RWPE1 (cell line): ENCODE results near the gene ANTXR1.
"Not testable (repeated sequence)": the region's sequence is repeated elsewhere in the genome, so short reads cannot be mapped to it uniquely, and the experiment has no call there.

Experiments used
- CTCF ChIA-PET: fragments of 350-600 bp; sonication (Branson Sonifier 250); formaldehyde crosslinking; extraction: SDS; loops from one replicate; lab custom pipeline; 2021; lab: Yijun Ruan, JAX
- POLR2A ChIA-PET: fragments of 400-600 bp; formaldehyde crosslinking; extraction: SDS; loops from one replicate; lab custom pipeline; 2020; ENCODE audit warnings: antibody characterized with exemption; ENCODE audit not compliant: low non-redundant PET; lab: Yijun Ruan, JAX
- DNase-seq: peaks from one replicate; pipeline ENCODE4 v3.0.0; 2012; ENCODE audit warnings: low spot score
- H3K27ac ChIP-seq: fragments of 450-650 bp; 2 replicates; pipeline ENCODE4 v1.5.1; 2017
- TF ChIP-seq, protein P1 (sequence below): fragments of 450-650 bp; conservative IDR thresholded peaks from 2 replicates; pipeline ENCODE4 v1.5.1; 2017; ENCODE audit warnings: low read depth, mild to moderate bottlenecking

ANTXR1 gene

GRCh38 chr2:69231612-69232277, 218.8 kb downstream of the ANTXR1 start:
- ChIA-PET CTCF (no interaction called here), POLR2A (no interaction called here)
- H3K27ac ChIP-seq = no peak overlapping the region
- TF ChIP-seq, protein P1, sequence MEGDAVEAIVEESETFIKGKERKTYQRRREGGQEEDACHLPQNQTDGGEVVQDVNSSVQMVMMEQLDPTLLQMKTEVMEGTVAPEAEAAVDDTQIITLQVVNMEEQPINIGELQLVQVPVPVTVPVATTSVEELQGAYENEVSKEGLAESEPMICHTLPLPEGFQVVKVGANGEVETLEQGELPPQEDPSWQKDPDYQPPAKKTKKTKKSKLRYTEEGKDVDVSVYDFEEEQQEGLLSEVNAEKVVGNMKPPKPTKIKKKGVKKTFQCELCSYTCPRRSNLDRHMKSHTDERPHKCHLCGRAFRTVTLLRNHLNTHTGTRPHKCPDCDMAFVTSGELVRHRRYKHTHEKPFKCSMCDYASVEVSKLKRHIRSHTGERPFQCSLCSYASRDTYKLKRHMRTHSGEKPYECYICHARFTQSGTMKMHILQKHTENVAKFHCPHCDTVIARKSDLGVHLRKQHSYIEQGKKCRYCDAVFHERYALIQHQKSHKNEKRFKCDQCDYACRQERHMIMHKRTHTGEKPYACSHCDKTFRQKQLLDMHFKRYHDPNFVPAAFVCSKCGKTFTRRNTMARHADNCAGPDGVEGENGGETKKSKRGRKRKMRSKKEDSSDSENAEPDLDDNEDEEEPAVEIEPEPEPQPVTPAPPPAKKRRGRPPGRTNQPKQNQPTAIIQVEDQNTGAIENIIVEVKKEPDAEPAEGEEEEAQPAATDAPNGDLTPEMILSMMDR = no peak
- no peak for DNase-seq

GRCh38 chr2:69235835-69236234, 222.9 kb downstream of the ANTXR1 start:
- CTCF ChIA-PET, POLR2A ChIA-PET, DNase-seq, H3K27ac ChIP-seq: not testable (repeated sequence)

- DNase-seq = no peak
- ChIA-PET POLR2A (no interaction called here), CTCF (no interaction called here)
- H3K27ac ChIP-seq = no peak overlapping the region
- TF ChIP-seq, protein P1 = no peak
These were observed 224.2 kb downstream of the ANTXR1 start for GRCh38 chr2:69237070-69237670.

DNA sequence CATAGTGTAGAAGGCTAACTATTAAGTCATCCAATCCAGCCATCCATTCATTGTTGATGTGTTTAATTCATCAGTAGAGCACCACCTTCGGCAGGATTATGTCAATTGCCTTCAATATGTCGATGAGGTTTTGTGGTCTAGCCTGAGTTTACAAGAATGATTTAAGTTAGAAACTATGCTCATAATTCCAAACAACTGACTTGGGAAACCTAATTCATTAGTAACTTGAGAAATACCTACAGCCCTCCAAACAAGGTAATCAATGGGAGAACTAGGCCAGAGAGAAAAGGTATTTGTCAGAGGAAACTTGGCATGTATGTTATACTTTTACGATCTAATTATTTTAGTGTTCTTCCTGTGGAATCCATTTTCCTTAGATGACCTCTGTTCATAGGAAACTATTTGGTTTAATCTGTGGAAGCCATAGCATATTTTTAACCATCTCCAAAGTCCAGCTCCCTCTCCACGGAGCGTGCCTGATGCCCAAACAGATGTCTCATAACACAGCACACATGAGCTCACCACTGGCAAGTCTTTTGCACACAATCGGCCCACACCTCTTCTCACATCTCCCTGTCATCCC, 225.6 kb downstream of the ANTXR1 start:
- ChIA-PET POLR2A (no interaction called here), CTCF (no interaction called here)
- no peak for DNase-seq
- TF ChIP-seq, protein P1 = no peak
- no peak overlapping the region for H3K27ac ChIP-seq

- CTCF ChIA-PET = no interaction called here
- POLR2A ChIA-PET = no interaction called here
- TF ChIP-seq, protein P1 = no peak
- no peak for DNase-seq
- no peak overlapping the region for H3K27ac ChIP-seq
These were observed 228.1 kb downstream of the ANTXR1 start for GRCh38 chr2:69241093-69241492.

- POLR2A ChIA-PET = no interaction called here
- DNase-seq = no peak
- CTCF ChIA-PET = interaction anchor here (0.6 to 0.7 kb wide), 2 partner anchors 307 to 1060 kb away, joined by 3 read pairs; partner anchors contain the start of gene FAM136A
- no peak overlapping the region for H3K27ac ChIP-seq
- TF ChIP-seq, protein P1 = no peak
These were observed 228.9 kb downstream of the ANTXR1 start for GRCh38 chr2:69241664-69242514.
